Spleen (tissue), 11 donors: ENCODE results near the gene PAX2. TPM values are rescaled to one million over a fixed set of nuclear protein-coding genes. Genes with fewer than 3 reads are reported as not detected.
A peak's percentile ranks its signal among the peaks of the same experiment; 100 is the strongest.

ENCODE experiments used
- DNase-seq: peaks from one replicate; pipeline ENCODE4 v3.0.0-alpha.2; 2020
- H3K27ac ChIP-seq, 8 donors: fragments of 200-600 bp; sonication (generic) in 7 of 8; 1 replicate in 4 of 8; 2 replicates in 4 of 8; pipeline versions ENCODE4 v1.5.0 to v1.8.0; 2016 to 2021; ENCODE audit warnings: inconsistent platforms in 4 of 8, mild to moderate bottlenecking in 4 of 8, moderate library complexity in 1 of 8
- H3K27me3 ChIP-seq, 7 donors: fragments of 200-600 bp; sonication (generic) in 6 of 7; replicated peaks in 1 of 7; 1 replicate in 4 of 7; 2 replicates in 3 of 7; pipeline versions ENCODE4 v1.5.0 to v1.8.0; 2016 to 2021; ENCODE audit warnings: inconsistent platforms in 3 of 7, mild to moderate bottlenecking in 1 of 7
- H3K36me3 ChIP-seq, 6 donors: fragments of 200-600 bp; sonication (generic) in 5 of 6; 1 replicate in 4 of 6; 2 replicates in 2 of 6; pipeline versions ENCODE4 v1.5.0 to v1.8.0; 2016 to 2021; ENCODE audit warnings: inconsistent platforms in 2 of 6
- H3K4me1 ChIP-seq, 6 donors: fragments of 200-600 bp; sonication (generic) in 5 of 6; 1 replicate in 3 of 6; 2 replicates in 3 of 6; pipeline versions ENCODE4 v1.5.0 to v1.8.0; 2016 to 2021; ENCODE audit warnings: inconsistent platforms in 3 of 6
- H3K4me3 ChIP-seq, 8 donors: fragments of 200-600 bp; sonication (generic) in 7 of 8; 1 replicate in 4 of 8; 2 replicates in 4 of 8; pipeline versions ENCODE4 v1.5.0 to v1.8.0; 2016 to 2021; ENCODE audit warnings: inconsistent platforms in 4 of 8, mild to moderate bottlenecking in 4 of 8, moderate library complexity in 2 of 8
- H3K9me3 ChIP-seq, 8 donors: fragments of 200-600 bp; sonication (generic) in 7 of 8; 1 replicate in 4 of 8; 2 replicates in 4 of 8; pipeline versions ENCODE4 v1.5.0 to v1.8.0; 2016 to 2021; ENCODE audit warnings: inconsistent platforms in 4 of 8
- CTCF ChIP-seq, 11 experiments: fragments of 200-600 bp in 7 of 11; fragments of 450-650 bp in 4 of 11; sonication (generic) in 4 of 11; IDR thresholded peaks in 8 of 11; conservative IDR thresholded peaks in 3 of 11; 1 replicate in 7 of 11; 2 replicates in 4 of 11; pipeline versions ENCODE4 v1.4.0 to v1.8.0; 2016 to 2021; ENCODE audit warnings: antibody characterized with exemption in 11 of 11, inconsistent platforms in 4 of 11, mild to moderate bottlenecking in 1 of 11
- POLR2A ChIP-seq, 3 donors: fragments of 450-650 bp; IDR thresholded peaks; one replicate each; pipeline ENCODE4 v1.5.1; 2017; ENCODE audit warnings: antibody characterized with exemption in 3 of 3, mild to moderate bottlenecking in 1 of 3
- POLR2AphosphoS5 ChIP-seq, 3 donors: sonication (generic); formaldehyde crosslinking; IDR thresholded peaks; one replicate each; pipeline ENCODE4 v1.5.1; 2017; ENCODE audit warnings: antibody characterized with exemption in 3 of 3
- WGBS, 5 donors: extraction: QIAGEN DNeasy Blood & Tissue Kit in 3 of 5; methylation state at CpG; one replicate each; pipeline versions ENCODE4 v1.1.5 to v1.1.7; 2013 to 2018; 5-methylcytosine and 5-hydroxymethylcytosine counted together
- intact Hi-C: fragments of 100-400 bp; cut with DNase I; formaldehyde crosslinking; loops from one replicate; pipeline ENCODE4 v1.15.0; 2023; ENCODE audit warnings: low total_unique reads
- polyA plus RNA-seq, 3 donors: library from polyadenylated mRNA; stranded (reverse); fragments of 200-250 nt; gene quantifications; one replicate each; pipeline ENCODE4 v1.2.1, GENCODE V29; 2013
- total RNA-seq, 7 donors: library from RNA; depleted of rRNA in 3 of 7; stranded (reverse); fragments of >200 nt in 3 of 7; fragmentation: NEBNext Ultra II Directional in 4 of 7; extraction: Animal tissue kit (Norgen Biotek cat#: 25700) in 4 of 7; gene quantifications; one replicate each; pipeline versions ENCODE4 v1.1.0 to v1.2.1, GENCODE V29; 2016 to 2021
- donor health status: healthy with polysubstance abuse.
- donor health status: DM: no; HTN: no; CAD: no; lungs with moderate emphysema.
- donor health status: DM: no; HTN: no; CAD: no.
- donor health status: Bipolar disorder and iron deficiency.
- donor health status: healthy.
- donor health status: DM: no; HTN: no; CAD: no.
- donor health status: DM: yes; HTN: yes; CAD: no.

Gene PAX2
- total and polyA plus RNA-seq, 10 donors = not detected

DNA sequence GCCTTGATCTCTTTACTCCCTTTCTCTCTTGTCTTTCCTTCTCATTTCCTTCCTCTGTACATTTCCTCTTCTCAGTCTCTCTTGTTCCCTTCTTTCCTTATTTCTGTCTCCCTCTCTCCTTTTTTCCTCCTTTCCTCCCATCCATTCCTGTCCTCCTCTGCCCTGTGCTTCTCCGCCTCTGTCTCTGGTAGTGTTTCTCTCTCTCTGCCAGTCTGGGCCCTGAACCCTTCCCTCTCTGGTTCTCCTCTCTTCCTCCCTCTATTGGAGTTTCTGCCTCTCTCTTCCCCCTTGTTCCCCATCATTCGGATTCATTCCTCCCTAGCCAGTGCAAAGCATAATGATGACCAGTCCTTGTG lies 13.2 kb upstream of the PAX2 start:
- peak; percentile 1 for DNase-seq
- Histone ChIP-seq H3K36me3 (no peaks in the 10 kb centered on the region), H3K27ac (no peak overlapping the region), H3K27me3 (peaks cover 8 to 100% (median 95%) of the 10 kb centered on the region in 7 donors), H3K4me1 (peaks cover 17 to 45% (median 37%) of the 10 kb centered on the region in 6 donors), H3K4me3 (no peak overlapping the region), H3K9me3 (no peaks in the 10 kb centered on the region)
- TF ChIP-seq POLR2AphosphoS5 (IDR thresholded peaks at IDR 0.05) (no peak), POLR2A (IDR thresholded peaks at IDR 0.05) (no peak), CTCF (IDR thresholded peaks at IDR 0.05 in 8 of 11, conservative IDR thresholded peaks at IDR 0.05 in 3 of 11) (no peak)
- 88 to 93% (median 89%) methylated on average over 2 of the region's 2 CpGs for whole genome bisulfite sequencing, 5 donors
- intact Hi-C loops = no loop called here

GRCh38 chr10:100733329-100733728 lies 12.1 kb upstream of the PAX2 start:
- Histone ChIP-seq H3K27ac (no peak overlapping the region), H3K9me3 (no peaks in the 10 kb centered on the region), H3K4me3 (no peak overlapping the region), H3K36me3 (no peaks in the 10 kb centered on the region), H3K4me1 (peaks cover 26 to 56% (median 48%) of the 10 kb centered on the region in 6 donors), H3K27me3 (peaks cover 8 to 100% (median 96%) of the 10 kb centered on the region in 7 donors)
- intact Hi-C loops = no loop called here
- TF ChIP-seq CTCF (IDR thresholded peaks at IDR 0.05 in 8 of 11, conservative IDR thresholded peaks at IDR 0.05 in 3 of 11) = no peak
- TF ChIP-seq POLR2AphosphoS5 (IDR thresholded peaks at IDR 0.05) = no peak
- TF ChIP-seq POLR2A (IDR thresholded peaks at IDR 0.05) = no peak
- 70 to 81% (median 74%) methylated on average over 5 to 6 of the region's 6 CpGs for WGBS, 5 donors
- peak; percentile 21 for DNase-seq

- Histone ChIP-seq H3K9me3 (no peaks in the 10 kb centered on the region), H3K4me1 (peaks cover 26 to 59% (median 47%) of the 10 kb centered on the region in 6 donors), H3K36me3 (no peaks in the 10 kb centered on the region), H3K27ac (no peak overlapping the region), H3K4me3 (no peak overlapping the region), H3K27me3 (peaks cover 8 to 100% (median 96%) of the 10 kb centered on the region in 7 donors)
- intact Hi-C loops = no loop called here
- 60 to 75% (median 69%) methylated on average over 7 of the region's 7 CpGs for WGBS, 5 donors
- TF ChIP-seq POLR2A (IDR thresholded peaks at IDR 0.05) (no peak), POLR2AphosphoS5 (IDR thresholded peaks at IDR 0.05) (no peak), CTCF (IDR thresholded peaks at IDR 0.05 in 8 of 11, conservative IDR thresholded peaks at IDR 0.05 in 3 of 11) (no peak)
- DNase-seq = peak; percentile 43
Measured at GRCh38 chr10:100734295-100735086, 10.9 kb upstream of the PAX2 start.

- DNase-seq = no peak
- H3K4me1 ChIP-seq = peaks cover 20 to 59% (median 44%) of the 10 kb centered on the region in 6 donors
- H3K27me3 ChIP-seq = peaks cover 8 to 100% (median 96%) of the 10 kb centered on the region in 7 donors
- TF ChIP-seq POLR2AphosphoS5 (IDR thresholded peaks at IDR 0.05) = no peak
- no peak for TF ChIP-seq POLR2A (IDR thresholded peaks at IDR 0.05)
- TF ChIP-seq CTCF (IDR thresholded peaks at IDR 0.05 in 8 of 11, conservative IDR thresholded peaks at IDR 0.05 in 3 of 11) = no peak
- H3K36me3 ChIP-seq = no peaks in the 10 kb centered on the region
- intact Hi-C loops = no loop called here
- H3K27ac ChIP-seq = no peak overlapping the region
- 40 to 47% (median 43%) methylated on average over 7 of the region's 7 CpGs for WGBS, 5 donors
- H3K9me3 ChIP-seq = no peaks in the 10 kb centered on the region
- no peak overlapping the region for H3K4me3 ChIP-seq
Measured at GRCh38 chr10:100735087-100735336, 10.4 kb upstream of the PAX2 start.
